Measurements from ENCODE around the gene RND1.

Gene RND1

GRCh38 chr12:48810903-48811431 lies 54.7 kb downstream of the RND1 start:
- DNase-seq (ENCODE audit: low spot score): no peak

- no peak for DNase-seq (ENCODE audit: low spot score)
Observed at GRCh38 chr12:48807981-48808380, 57.7 kb downstream of the RND1 start.

All from hematopoietic multipotent progenitor cell treated with erythropoietin and hydrocortisone succinate and interleukin-3 and kit ligand, for 17 days (in vitro differentiated cells).